CD4-positive, alpha-beta T cell (primary cell): ENCODE results near the gene KCNG3. TPM values are rescaled to one million over a fixed set of nuclear protein-coding genes. Genes with fewer than 3 reads are reported as not detected.

Experiments used
- ATAC-seq: fragments of 200-7000 bp; cut with Tn5 transposase; one replicate; pipeline ENCODE4 v1.10.0; 2022; ENCODE audit warnings: mild to moderate bottlenecking; ENCODE audit not compliant: poor library complexity
- CTCF ChIA-PET: fragments of 350-600 bp; sonication (Branson Sonifier 250); formaldehyde crosslinking; loops from one replicate; lab custom pipeline; 2021; ENCODE audit warnings: antibody characterized with exemption, inconsistent platforms; lab: Charles Lee
- POLR2A ChIA-PET: fragments of 350-600 bp; sonication (Branson Sonifier 250); formaldehyde crosslinking; loops from one replicate; lab custom pipeline; 2021; ENCODE audit warnings: antibody characterized with exemption, inconsistent platforms; lab: Charles Lee
- DNase-seq, 14 experiments: peaks; one replicate each; pipeline ENCODE4 v3.0.0-alpha.2; 2013 to 2020; ENCODE audit warnings: mixed read lengths in 2 of 14
- H3K27ac ChIP-seq, 2 donors: one replicate each; pipeline versions ENCODE4 v1.5.1 to v1.7.0; 2013; ENCODE audit warnings: low read length in 2 of 2, low read depth in 1 of 2, mild to moderate bottlenecking in 1 of 2
- H3K27me3 ChIP-seq, 2 experiments: 1 replicate in 1 of 2; 2 replicates in 1 of 2; pipeline versions ENCODE4 v1.6.1 to v1.7.0; 2013; ENCODE audit warnings: low read length in 2 of 2, control low read depth in 1 of 2, mild to moderate bottlenecking in 1 of 2, moderate library complexity in 1 of 2; ENCODE audit not compliant: insufficient read depth in 2 of 2, control insufficient read depth in 1 of 2
- H3K36me3 ChIP-seq: one replicate; pipeline ENCODE4 v1.6.1; 2013; ENCODE audit warnings: low read length, control low read depth; ENCODE audit not compliant: insufficient read depth
- H3K4me1 ChIP-seq: one replicate; pipeline ENCODE4 v1.6.1; 2013; ENCODE audit warnings: low read length, control low read depth; ENCODE audit not compliant: insufficient read depth
- H3K4me3 ChIP-seq: one replicate; pipeline ENCODE4 v1.5.1; 2013; ENCODE audit warnings: mild to moderate bottlenecking, low read length, moderate library complexity
- H3K9me3 ChIP-seq, 2 experiments: 1 replicate in 1 of 2; 2 replicates in 1 of 2; pipeline versions ENCODE4 v1.6.1 to v1.7.0; 2013; ENCODE audit warnings: low read length in 2 of 2, mild to moderate bottlenecking in 2 of 2, control low read depth in 1 of 2, moderate library complexity in 1 of 2; ENCODE audit not compliant: control insufficient read depth in 1 of 2, insufficient read depth in 1 of 2
- H3K27ac Mint-ChIP-seq: one replicate; pipeline ENCODE4 v1.8.0; 2020; ENCODE audit warnings: mixed read lengths
- H3K27me3 Mint-ChIP-seq: one replicate; pipeline ENCODE4 v1.8.0; 2021; ENCODE audit warnings: mixed read lengths
- H3K36me3 Mint-ChIP-seq: one replicate; pipeline ENCODE4 v1.8.0; 2021; ENCODE audit warnings: low read depth, mixed read lengths
- H3K4me1 Mint-ChIP-seq: one replicate; pipeline ENCODE4 v1.8.0; 2021; ENCODE audit warnings: low read depth, mixed read lengths
- H3K4me3 Mint-ChIP-seq: one replicate; pipeline ENCODE4 v1.8.0; 2020; ENCODE audit warnings: mild to moderate bottlenecking, mixed read lengths
- H3K9me3 Mint-ChIP-seq: one replicate; pipeline ENCODE4 v1.8.0; 2020; ENCODE audit warnings: mixed read lengths
- CTCF ChIP-seq: fragments of 200-600 bp; IDR thresholded peaks from one replicate; pipeline ENCODE4 v1.8.0; 2022; ENCODE audit warnings: antibody characterized with exemption, mild to moderate bottlenecking
- intact Hi-C, 2 experiments: fragments of 100-400 bp; cut with DNase I in 1 of 2; cut with micrococcal nuclease in 1 of 2; formaldehyde crosslinking; loops; one replicate each; pipeline versions ENCODE4 v1.15.1 to v1.9.0; 2023 to 2025; cut with DNase I, micrococcal nuclease
- total RNA-seq, 174 experiments: library from RNA in 2 of 174; stranded (reverse) in 2 of 174; gene quantifications; one replicate each; pipeline ENCODE4 v1.2.3 and lab custom pipeline; 2021 to 2026

KCNG3 gene
- total RNA-seq, 2 experiments from 2014 or later = 0.25 to 0.49 TPM

GRCh38 chr2:42392191-42392590, 101.6 kb downstream of the KCNG3 start:
- Mint-ChIP-seq H3K4me1 (no peaks in the 10 kb centered on the region), H3K27ac (no peak overlapping the region), H3K4me3 (no peak overlapping the region), H3K27me3 (no peaks in the 10 kb centered on the region), H3K36me3 (no peaks in the 10 kb centered on the region), H3K9me3 (no peaks in the 10 kb centered on the region)
- CTCF ChIA-PET = no interaction called here
- Histone ChIP-seq H3K9me3 (no peaks in the 10 kb centered on the region), H3K4me3 (no peak overlapping the region), H3K27me3 (no peaks in the 10 kb centered on the region), H3K27ac (no peak overlapping the region), H3K36me3 (no peaks in the 10 kb centered on the region), H3K4me1 (no peaks in the 10 kb centered on the region)
- POLR2A ChIA-PET = no interaction called here
- ATAC-seq = no peak
- intact Hi-C loops = no loop called here
- no peak for DNase-seq
- TF ChIP-seq CTCF = no peak

Other genes with a start within 250 kb of the KCNG3 start
- 10 to 100 TPM; 51.3 to 57.3 TPM for gene COX7A2L, start 132.8 kb downstream of the KCNG3 start, total RNA-seq
- 10 to 100 TPM; 27.0 to 30.9 TPM for gene MTA3, start 74.7 kb upstream of the KCNG3 start, total RNA-seq